Hepatocyte (in vitro differentiated cells): ENCODE results near the gene HSP90AA1. TPM values are rescaled to one million over a fixed set of nuclear protein-coding genes. Genes with fewer than 3 reads are reported as not detected.

Source experiments
- DNase-seq: peaks from one replicate; pipeline ENCODE4 v3.0.0-alpha.2; 2016; ENCODE audit warnings: low spot score
- H2AFZ ChIP-seq: fragments of 200-600 bp; sonication (generic); 2 replicates; pipeline ENCODE4 v1.6.0; 2016; ENCODE audit warnings: antibody characterized with exemption, mild to moderate bottlenecking
- H3K27ac ChIP-seq: fragments of 200-600 bp; sonication (generic); 2 replicates; pipeline ENCODE4 v1.5.1; 2016; ENCODE audit warnings: mild to moderate bottlenecking
- H3K27me3 ChIP-seq: fragments of 200-600 bp; sonication (generic); 2 replicates; pipeline ENCODE4 v1.6.1; 2016
- H3K36me3 ChIP-seq: fragments of 200-600 bp; sonication (generic); replicated peaks from 2 replicates; pipeline ENCODE4 v1.5.1; 2016; ENCODE audit warnings: low read depth; ENCODE audit not compliant: insufficient read depth
- H3K4me1 ChIP-seq: fragments of 200-600 bp; sonication (generic); 2 replicates; pipeline ENCODE4 v1.5.1; 2016; ENCODE audit warnings: mild to moderate bottlenecking, moderate library complexity; ENCODE audit not compliant: insufficient read depth
- H3K4me2 ChIP-seq: fragments of 200-600 bp; sonication (generic); 2 replicates; pipeline ENCODE4 v1.6.0; 2016
- H3K4me3 ChIP-seq: fragments of 200-600 bp; sonication (generic); 2 replicates; pipeline ENCODE4 v1.5.1; 2016; ENCODE audit warnings: mild to moderate bottlenecking
- H3K79me2 ChIP-seq: fragments of 200-600 bp; sonication (generic); 2 replicates; pipeline ENCODE4 v1.6.0; 2017; ENCODE audit warnings: mild to moderate bottlenecking
- H3K9me2 ChIP-seq: fragments of 200-600 bp; sonication (generic); replicated peaks from 2 replicates; pipeline ENCODE4 v1.6.0; 2017; ENCODE audit warnings: mild to moderate bottlenecking; ENCODE audit not compliant: insufficient read depth
- H3K9me3 ChIP-seq: fragments of 200-600 bp; sonication (generic); 2 replicates; pipeline ENCODE4 v1.5.1; 2016; ENCODE audit warnings: low read depth, mild to moderate bottlenecking
- H4K20me1 ChIP-seq: fragments of 200-600 bp; sonication (generic); 2 replicates; pipeline ENCODE4 v1.6.0; 2016; ENCODE audit warnings: mild to moderate bottlenecking; ENCODE audit not compliant: insufficient read depth, poor library complexity, severe bottlenecking
- EZH2 ChIP-seq: fragments of 200-600 bp; sonication (generic); IDR thresholded peaks from 2 replicates; pipeline ENCODE4 v1.6.1; 2016; ENCODE audit warnings: antibody characterized with exemption, mild to moderate bottlenecking, borderline replicate concordance
- EZH2phosphoT487 ChIP-seq: fragments of 200-600 bp; sonication (generic); IDR thresholded peaks from one replicate; pipeline ENCODE4 v1.6.1; 2018; ENCODE audit warnings: antibody characterized with exemption, mild to moderate bottlenecking, low read depth, moderate library complexity; ENCODE audit not compliant: unreplicated experiment, severe bottlenecking
- WGBS: methylation state at CpG from one replicate; pipeline ENCODE4 v1.1.6; 2016; ENCODE audit warnings: low lambda C conversion rate; ENCODE audit errors: missing lambda C conversion rate; 5-methylcytosine and 5-hydroxymethylcytosine counted together
- polyA plus RNA-seq: library from polyadenylated mRNA; unstranded; fragments of >200 nt; fragmentation: Nextera tagmentation; extraction: Ambion mirVana; gene quantifications from 2 replicates; pipeline ENCODE4 v1.2.1, GENCODE V29; 2016
- total RNA-seq: library from RNA; depleted of rRNA; stranded (reverse); fragments of >200 nt; gene quantifications from 2 replicates; pipeline ENCODE4 v1.2.3, GENCODE V29; 2014
- TF ChIP-seq, protein P1 (sequence below): fragments of 200-600 bp; sonication (generic); IDR thresholded peaks from 2 replicates; pipeline ENCODE4 v1.5.1; 2016; ENCODE audit warnings: antibody characterized with exemption, mild to moderate bottlenecking; ENCODE audit not compliant: poor library complexity

HSP90AA1 gene
- total and polyA plus RNA-seq, 2 experiments from 2014 or later: 503 to 589 TPM

GRCh38 chr14:102058146-102058545 lies 28.7 kb downstream of the HSP90AA1 start:
- DNase-seq: no peak
- 62% methylated on average over 7 of the region's 7 CpGs for WGBS
- TF ChIP-seq EZH2: no peak
- TF ChIP-seq, protein P1, sequence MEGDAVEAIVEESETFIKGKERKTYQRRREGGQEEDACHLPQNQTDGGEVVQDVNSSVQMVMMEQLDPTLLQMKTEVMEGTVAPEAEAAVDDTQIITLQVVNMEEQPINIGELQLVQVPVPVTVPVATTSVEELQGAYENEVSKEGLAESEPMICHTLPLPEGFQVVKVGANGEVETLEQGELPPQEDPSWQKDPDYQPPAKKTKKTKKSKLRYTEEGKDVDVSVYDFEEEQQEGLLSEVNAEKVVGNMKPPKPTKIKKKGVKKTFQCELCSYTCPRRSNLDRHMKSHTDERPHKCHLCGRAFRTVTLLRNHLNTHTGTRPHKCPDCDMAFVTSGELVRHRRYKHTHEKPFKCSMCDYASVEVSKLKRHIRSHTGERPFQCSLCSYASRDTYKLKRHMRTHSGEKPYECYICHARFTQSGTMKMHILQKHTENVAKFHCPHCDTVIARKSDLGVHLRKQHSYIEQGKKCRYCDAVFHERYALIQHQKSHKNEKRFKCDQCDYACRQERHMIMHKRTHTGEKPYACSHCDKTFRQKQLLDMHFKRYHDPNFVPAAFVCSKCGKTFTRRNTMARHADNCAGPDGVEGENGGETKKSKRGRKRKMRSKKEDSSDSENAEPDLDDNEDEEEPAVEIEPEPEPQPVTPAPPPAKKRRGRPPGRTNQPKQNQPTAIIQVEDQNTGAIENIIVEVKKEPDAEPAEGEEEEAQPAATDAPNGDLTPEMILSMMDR: no peak
- no peak for TF ChIP-seq EZH2phosphoT487

GRCh38 chr14:102057480-102058114 lies 29.2 kb downstream of the HSP90AA1 start:
- Histone ChIP-seq H3K79me2 (no peaks in the 10 kb centered on the region), H3K4me2 (no peak overlapping the region), H3K36me3 (no peaks in the 10 kb centered on the region), H3K4me3 (no peak overlapping the region), H3K27ac (no peak overlapping the region), H3K9me3 (no peaks in the 10 kb centered on the region), H2AFZ (no peak overlapping the region), H3K27me3 (no peaks in the 10 kb centered on the region), H3K4me1 (no peaks in the 10 kb centered on the region), H4K20me1 (no peaks in the 10 kb centered on the region), H3K9me2 (no peaks in the 10 kb centered on the region)
- TF ChIP-seq, protein P1: no peak
- TF ChIP-seq EZH2: no peak
- no peak for TF ChIP-seq EZH2phosphoT487
- WGBS: 61% methylated on average over 10 of the region's 10 CpGs
- DNase-seq: no peak

More at GRCh38 chr14:102058146-102058545, 28.7 kb downstream of the HSP90AA1 start:
- Histone ChIP-seq H3K4me3 (no peak overlapping the region), H3K79me2 (no peaks in the 10 kb centered on the region), H3K27ac (no peak overlapping the region), H3K4me2 (no peak overlapping the region), H3K9me2 (no peaks in the 10 kb centered on the region), H3K36me3 (no peaks in the 10 kb centered on the region), H2AFZ (no peak overlapping the region), H4K20me1 (no peaks in the 10 kb centered on the region), H3K4me1 (no peaks in the 10 kb centered on the region), H3K9me3 (no peaks in the 10 kb centered on the region), H3K27me3 (no peaks in the 10 kb centered on the region)

- H2AFZ ChIP-seq: no peak overlapping the region
- no peaks in the 10 kb centered on the region for H3K9me2 ChIP-seq
- TF ChIP-seq EZH2 (no peak), EZH2phosphoT487 (no peak)
- H3K9me3 ChIP-seq: no peaks in the 10 kb centered on the region
- H3K4me1 ChIP-seq: no peaks in the 10 kb centered on the region
- no peak for DNase-seq
- no peak overlapping the region for H3K4me2 ChIP-seq
- no peaks in the 10 kb centered on the region for H3K79me2 ChIP-seq
- 93% methylated on average over 31 of the region's 31 CpGs for WGBS
- H3K27ac ChIP-seq: no peak overlapping the region
- H3K4me3 ChIP-seq: no peak overlapping the region
- no peaks in the 10 kb centered on the region for H4K20me1 ChIP-seq
- H3K27me3 ChIP-seq: no peaks in the 10 kb centered on the region
- no peaks in the 10 kb centered on the region for H3K36me3 ChIP-seq
These were observed 30.0 kb downstream of the HSP90AA1 start for GRCh38 chr14:102056694-102057442.
